ENCODE measurements around the gene TDRD3.

DNA sequence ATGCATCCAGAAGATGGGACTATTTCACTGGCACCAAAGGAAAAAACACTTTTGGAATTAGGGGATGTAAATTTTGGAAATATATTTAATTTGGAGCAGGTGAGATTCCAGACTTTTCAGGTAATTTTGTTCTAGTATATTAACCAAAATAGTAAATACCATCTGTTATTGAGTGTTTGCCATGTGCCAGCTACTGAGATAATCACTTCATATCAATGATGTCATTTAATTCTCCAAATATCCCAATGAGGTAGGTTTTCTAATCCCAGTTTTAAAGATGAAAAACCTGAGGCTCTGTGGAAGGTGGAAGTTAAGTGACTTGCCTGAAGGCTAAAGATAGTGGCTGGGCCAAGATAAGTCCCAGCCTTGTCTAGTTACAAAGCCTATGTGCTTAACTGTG lies 95.2 kb downstream of the TDRD3 start:
- TF ChIP-seq CTCF (conservative IDR thresholded peaks at IDR 0.05 in 1 of 2, IDR thresholded peaks at IDR 0.05 in 1 of 2; ENCODE audit: extremely low read depth in 1 of 2, insufficient read depth in 1 of 2, low read depth in 1 of 2, low read length in 2 of 2) (no peak), EZH2 (IDR thresholded peaks at IDR 0.05; ENCODE audit: borderline replicate concordance, low read length) (no peak)

Measured in mammary epithelial cell (primary cell).